ENCODE data around the gene KLF3.

The KLF3 gene

DNA sequence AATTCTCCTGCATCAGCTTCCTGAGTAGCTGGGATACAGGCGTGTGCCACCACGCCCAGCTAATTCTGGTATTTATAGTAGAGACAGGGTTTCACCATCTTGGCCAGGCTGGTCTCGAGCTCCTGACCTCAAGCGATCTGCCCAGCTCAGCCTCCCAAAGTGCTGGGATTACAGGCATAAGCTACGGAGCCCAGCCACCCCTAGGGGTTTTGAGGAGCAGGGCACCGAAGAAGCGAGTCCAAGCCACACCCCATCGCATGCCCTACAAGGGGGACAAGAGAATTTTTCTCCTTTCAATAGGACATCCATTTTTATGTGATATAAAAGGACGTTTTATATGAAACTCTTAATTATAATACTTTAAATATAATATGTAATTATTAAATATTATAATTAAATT, 13.9 kb upstream of the KLF3 start:
- no peak for DNase-seq (ENCODE audit: insufficient read length, low spot score)
- no peak for FAIRE-seq

DNA sequence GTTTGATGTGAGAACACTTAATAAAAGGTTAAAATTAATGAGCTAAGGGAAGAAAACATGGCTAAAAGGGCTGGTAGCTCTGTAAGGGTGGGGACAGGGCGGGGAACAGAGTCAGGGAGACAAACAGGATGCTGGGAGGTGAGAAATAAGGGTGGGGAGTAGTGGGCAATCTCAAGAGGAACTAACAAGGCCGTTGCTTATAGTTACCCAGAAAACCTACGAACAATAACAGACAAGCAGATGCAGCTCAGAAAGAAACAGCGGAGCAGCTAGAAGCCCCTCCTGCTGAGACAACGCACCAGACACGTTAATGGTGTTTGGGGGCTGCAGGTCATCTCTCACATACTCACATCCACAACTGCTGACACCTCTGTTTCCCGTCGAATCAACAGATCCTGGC, 9.7 kb upstream of the KLF3 start:
- DNase-seq (ENCODE audit: insufficient read length, low spot score): no peak
- no peak for FAIRE-seq

DNA sequence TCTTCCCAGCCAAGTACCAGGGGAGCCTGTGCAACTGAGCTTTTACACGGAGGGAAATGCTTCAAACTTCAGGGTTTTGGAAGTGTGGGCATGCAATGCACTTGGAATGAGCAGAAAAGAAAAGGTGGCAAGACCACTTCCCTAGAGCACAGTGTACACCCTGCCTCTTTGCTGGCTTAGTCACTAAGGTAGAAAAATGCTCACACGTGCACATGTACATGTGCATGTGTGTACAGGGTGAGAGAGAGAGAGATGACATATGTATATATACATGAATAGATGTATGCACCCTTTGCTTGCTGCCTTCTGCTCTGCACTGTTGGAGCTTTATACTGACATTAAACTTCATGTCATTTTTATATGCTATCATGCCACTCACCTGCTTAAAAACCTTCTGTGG, 7.9 kb upstream of the KLF3 start:
- no peak for FAIRE-seq
- DNase-seq (ENCODE audit: insufficient read length, low spot score): no peak

DNA sequence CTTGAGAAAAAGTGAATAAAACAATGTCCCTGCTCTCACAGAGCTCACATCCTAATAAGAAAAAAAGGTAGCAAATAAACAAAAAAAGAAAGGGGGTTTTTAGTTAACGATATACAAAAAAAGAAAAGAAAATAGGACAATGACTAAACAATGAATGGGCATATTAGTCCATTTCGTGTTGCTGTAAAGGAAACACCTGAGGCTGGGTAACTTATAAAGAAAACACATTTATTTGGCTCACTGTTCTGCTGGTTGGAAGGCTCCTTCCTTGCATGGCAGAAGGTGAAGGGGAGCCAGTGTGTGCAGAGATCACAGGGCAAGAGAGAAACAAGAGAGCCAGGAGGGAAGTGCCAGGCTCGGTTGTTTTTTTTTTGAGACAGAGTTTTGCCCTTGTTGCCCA, 4.7 kb upstream of the KLF3 start:
- DNase-seq (ENCODE audit: insufficient read length, low spot score) (no peak), FAIRE-seq (no peak)

DNA sequence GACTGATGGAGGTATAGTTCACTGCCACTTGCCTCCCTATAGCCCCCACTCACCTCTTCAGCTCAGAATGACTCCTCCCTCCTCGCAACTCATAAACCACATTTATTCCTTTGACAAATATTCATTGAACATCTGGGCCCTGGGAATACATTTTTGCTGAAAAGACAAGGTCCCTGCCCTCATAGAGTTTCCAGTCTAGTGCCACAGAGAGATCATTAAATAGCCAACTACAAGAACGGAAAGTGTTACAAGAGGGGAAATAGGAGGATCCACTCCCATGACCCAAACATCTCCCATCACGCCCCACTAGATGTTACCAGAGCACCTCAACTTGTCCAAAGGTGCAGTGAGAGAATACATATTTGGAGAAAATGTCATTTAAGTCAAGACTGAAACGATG, 3.2 kb upstream of the KLF3 start:
- FAIRE-seq: no peak
- no peak for DNase-seq (ENCODE audit: insufficient read length, low spot score)

DNA sequence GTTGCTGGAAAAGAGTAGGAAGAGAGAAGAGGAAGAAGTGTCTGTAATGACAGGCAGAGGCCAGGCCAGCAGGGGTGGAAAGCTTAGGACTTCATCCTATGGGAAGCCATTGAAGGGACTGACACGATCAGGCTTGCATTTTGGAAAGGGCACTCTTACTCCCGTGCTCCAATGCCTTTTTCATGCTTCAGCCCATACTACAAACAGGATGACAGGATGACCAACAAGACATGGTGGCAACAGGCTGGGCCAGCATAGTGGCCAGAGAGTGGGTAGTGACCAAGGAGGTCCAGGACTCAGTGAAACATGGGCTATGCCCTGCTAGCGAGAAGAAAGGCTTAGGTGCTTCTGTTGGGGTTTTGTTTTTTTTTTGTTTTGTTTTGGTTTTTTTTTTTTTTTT, 2.6 kb upstream of the KLF3 start:
- FAIRE-seq (no peak), DNase-seq (ENCODE audit: insufficient read length, low spot score) (no peak)

DNA sequence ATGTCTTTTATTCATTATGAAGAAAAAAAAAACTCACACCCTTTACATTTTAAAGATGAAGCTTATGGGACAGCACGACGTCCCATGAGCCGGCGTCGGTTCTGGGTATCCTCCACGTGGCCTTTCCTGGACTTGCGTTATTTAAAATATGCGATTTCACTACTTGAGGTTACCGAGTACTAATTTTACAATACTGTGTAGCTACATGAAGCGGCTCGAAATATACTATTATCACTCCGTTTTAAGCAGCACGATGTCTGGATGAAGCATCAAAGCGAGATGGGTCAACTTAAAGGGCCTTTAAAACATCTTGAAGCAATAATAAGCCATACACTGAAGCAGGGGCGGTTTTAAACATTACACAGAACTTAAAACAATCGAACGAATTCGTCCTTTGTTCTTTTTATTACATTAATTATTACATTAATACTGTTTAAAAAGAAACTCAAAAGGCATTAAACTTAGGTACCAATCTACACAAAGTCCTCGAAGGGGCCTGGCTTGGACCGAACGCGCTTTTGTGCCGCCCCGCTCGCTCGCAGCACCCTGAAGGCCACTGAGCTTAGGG, 1.4 kb upstream of the KLF3 start:
- DNase-seq (ENCODE audit: insufficient read length, low spot score) (no peak), FAIRE-seq (no peak)

DNA sequence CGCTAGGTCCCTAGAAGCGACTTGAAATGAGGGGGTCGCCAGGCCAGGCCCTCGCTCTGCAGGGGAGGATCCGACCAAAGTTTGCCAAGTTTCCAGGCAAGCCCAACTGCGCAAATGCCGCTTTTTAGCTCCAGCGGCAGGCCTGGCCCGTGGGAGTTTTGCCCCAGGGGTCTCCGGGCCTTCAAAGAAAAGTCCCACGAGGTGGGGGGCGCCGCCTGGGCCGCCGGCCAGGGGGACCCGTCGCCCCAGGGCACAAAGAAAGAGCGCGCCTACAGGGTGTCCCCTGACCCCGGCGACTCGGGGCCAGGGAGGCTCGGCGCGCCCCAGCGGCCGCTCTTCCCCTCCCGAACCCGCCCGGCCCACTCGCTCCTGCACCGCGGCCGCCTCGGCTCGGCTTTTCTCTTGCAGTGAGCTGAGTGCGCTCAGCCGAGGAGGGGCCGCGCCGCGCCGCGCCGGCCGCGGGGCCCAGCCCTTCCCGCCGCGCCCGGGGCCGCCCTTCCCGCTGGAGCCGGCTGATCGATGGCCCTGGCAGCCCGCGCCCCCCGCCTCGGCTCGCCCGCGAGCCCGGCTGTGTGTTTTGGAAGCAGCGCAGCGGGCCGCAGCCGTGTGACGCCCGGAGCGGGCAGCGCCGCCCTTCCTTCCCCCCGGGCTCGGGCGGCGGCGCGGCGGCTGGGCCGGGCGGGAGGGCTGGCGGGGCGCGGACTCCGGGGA, 754 bp upstream of the KLF3 start:
- DNase-seq (ENCODE audit: insufficient read length, low spot score) (no peak), FAIRE-seq (no peak)

DNA sequence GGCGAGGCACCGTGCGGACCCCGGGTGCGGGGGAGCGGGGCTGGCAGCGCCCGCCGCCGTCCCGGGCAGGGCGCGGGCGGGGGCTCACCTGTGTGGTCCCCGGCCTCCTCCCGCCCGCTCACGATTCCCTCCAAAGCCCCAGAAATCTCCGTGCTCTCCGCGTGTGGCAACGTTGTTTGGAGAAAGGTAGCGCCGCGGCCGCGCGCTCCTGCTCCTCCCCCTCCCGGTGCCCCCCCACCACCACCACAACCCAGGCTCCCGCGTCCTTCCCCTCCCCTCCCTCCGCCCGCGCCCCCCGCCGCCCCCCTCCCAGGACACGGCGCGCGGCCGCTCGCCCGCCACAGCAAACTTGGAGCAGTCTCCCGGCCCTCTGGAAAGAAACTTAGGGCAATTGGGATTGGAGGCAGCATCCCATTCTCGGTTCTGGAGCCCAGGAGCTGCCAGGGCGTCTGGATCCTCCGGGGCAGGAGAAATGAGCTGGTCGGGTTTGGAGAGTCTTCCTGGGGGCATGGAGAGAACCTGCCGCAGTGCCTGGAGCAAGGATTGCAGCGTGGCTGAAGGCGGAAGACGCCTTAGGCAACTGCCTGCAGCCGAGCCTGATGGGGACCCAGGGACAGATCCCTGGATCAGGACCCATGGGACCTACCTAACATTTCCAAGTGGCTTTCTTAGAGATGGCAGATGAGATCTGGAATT, 855 bp downstream of the KLF3 start:
- DNase-seq (ENCODE audit: insufficient read length, low spot score): peak; percentile 43
- no peak for FAIRE-seq

DNA sequence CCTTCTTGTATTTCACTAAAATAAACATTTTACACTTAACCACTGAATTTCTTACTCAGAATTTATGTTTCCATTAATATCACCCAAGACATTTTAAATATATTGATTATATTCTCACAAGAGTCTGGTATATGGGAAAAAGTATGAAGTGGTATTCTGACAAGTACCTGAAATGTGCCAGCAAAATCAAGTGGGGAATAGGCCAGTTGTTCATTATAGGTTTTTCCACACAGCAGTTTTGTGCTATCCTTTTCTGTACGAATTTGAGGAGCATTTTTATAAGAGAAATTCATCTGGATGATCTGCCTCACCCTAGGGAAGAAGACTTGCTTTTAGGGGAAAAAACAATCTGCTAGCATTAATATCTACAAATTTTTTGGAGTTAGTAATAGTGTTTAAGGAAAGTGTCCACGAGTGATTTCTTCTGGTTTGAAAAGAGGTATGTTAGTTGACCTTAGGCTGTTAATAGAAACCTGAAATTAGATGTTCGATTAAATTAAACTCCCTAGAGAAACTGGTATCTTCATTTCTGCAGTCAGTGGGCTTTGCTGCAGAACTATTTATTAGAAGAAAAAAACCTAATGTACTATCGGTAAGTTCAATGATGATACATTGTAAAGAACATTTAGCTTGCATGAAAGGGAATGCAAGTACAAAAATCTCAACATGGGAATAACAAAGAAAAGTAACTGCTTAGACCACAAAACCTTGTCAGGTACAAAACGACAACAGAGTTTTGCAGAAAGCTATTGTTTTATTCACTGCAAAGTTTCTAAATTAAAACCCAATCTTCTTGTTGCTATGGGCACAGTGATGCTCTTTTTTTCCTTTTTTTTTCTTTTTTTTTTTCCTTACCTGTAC, 1.8 kb downstream of the KLF3 start:
- no peak for FAIRE-seq
- DNase-seq (ENCODE audit: insufficient read length, low spot score): no peak

DNA sequence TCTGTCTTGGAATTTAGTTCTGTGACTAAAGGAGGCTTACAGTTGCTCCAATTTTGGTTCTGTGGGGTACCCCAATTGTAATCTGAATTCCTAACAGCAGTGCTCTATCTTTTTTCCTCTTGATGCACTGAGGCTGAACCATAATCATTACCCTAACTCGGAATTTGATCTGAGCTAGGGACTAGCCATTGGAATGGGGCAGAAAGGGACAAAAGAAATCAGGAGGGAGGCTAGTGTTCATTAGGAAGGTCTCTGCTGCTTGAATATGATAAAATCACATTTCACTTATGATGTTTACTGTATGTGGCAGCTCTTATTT, 2.7 kb downstream of the KLF3 start:
- DNase-seq (ENCODE audit: insufficient read length, low spot score): no peak

DNA sequence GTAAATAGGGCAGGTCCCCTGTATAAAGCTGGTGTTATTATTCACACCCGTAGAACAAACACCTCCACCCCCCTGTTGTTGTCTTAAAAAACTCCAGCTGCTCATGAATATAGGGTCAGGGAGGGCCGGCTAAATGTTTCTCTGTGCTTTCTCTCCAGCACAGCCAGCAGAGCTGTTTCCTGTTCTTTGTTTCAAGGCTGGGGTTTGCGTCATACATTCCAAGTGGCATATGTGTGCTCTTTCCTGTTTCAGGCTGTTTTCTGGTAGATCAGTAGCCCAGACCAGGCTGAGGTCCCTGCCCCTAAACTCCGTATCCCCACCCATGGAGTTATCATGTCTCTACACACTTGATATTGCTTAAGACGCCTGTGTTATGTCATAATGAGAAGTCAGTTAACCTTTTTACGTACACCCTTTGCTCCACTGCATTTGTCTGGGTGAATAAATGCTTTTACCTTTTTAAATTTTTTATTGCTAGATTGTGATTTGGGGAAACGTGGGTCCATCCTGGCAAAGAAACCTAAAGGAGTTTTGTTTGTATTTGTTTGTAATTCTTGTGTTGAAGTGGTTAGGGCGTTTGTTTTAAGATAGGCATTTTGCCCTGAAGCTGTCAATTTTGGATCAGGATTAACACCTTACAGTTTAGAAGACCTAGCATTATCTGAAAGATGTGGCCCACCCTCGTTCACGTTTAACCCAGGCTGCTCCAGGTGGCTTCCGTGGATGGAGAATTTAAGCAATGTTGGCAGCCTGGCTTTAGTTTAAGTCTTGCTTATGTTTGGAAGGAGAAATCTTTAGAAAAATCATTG, 3.3 kb downstream of the KLF3 start:
- FAIRE-seq (peak; percentile 82), DNase-seq (ENCODE audit: insufficient read length, low spot score) (peak; percentile 85)

More for the DNA sequence above, 2.7 kb downstream of the KLF3 start:
- FAIRE-seq: no peak

DNA sequence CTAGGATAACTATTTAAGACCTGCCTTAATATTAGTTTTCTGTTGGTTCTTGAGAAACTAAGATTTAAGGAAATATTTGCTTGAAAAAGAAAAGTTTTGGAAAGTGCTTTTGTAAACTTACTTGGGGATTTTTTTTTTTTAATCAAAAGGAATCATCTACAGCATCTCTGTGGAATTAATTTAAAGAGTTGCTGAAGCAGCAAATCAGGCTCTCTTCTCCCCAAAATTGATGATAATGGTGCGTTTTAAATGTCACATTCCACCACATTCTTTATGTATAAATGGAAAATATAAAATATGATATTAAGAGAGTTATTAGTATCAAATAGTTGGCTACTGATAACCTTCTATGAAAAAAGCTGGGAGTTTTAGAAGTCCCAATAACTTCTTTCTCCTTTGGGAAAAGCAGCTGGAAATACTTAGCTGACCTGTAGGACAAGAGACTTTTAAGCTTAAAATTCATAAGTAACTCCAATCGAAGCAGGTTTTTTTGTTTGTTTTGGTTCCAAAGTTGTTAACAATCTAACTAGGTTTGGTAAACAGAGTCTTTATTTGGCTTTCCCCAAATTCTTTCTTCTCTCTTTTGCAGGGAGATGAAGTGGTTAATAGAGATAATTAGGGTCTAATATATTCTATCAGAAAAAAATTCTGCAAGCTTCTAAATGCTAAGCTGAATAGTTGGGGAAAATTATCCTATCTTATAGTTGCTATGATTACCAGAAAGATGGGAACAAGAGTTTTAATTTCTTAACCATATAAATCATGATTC, 4.4 kb downstream of the KLF3 start:
- no peak for DNase-seq (ENCODE audit: insufficient read length, low spot score)
- FAIRE-seq: no peak

DNA sequence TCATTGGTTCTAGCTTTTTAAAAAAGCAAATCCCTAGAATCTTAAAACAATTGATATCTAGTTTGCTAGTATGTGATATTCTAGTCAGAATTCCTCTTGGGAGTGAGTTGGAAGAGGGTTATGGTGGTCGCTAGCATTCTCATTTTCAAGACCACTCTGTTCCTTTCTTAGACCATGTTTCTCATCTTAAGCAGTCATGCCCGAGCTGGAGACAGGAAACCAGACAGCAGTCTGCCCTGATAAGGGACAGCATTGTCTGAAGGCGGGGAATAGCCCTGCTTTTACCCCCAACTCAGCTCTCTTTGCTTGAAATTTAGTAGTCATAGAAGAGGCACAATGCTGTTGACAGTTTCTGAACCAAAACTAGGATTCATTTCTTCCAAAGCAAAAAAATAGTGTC, 5.2 kb downstream of the KLF3 start:
- FAIRE-seq: no peak

DNA sequence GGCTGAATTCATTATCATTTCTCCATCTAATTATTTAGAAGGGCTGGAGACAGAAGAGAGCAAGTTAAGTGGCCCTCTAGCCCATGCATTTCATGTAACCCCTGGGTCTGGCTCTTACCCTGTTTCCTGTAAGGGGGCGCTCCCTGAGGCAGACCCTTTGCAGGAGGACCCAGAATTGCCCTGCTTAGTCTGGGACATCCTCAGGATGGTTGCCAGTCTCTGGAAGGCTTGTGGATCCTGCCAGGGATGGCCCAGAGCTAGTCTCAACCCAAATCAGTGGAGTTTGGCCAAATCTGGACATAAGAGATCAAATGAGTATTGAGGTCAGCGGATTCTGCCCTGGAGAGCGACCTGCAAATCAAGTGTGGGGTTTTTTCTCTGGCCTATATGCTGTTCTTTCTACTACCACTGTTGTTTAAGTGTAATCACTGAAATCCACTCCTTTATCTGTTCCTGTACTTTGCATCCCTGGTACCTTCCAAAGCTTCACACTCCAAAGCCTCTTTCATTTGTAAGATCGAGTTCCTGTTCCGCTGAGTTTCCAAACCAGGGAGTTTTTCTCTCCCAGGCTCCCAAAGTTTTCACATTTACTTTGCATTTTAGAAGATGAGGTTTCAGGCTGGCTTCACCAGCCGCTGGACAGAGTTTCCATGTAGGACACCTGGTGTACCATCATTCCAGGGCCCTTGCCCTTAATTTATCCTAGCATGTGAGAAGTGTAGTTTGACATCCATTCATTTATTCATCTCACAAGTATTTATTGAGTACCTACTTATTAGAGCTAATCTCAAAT, 6.3 kb downstream of the KLF3 start:
- FAIRE-seq: no peak
- DNase-seq (ENCODE audit: insufficient read length, low spot score): no peak

More for the DNA sequence above, 5.2 kb downstream of the KLF3 start:
- DNase-seq (ENCODE audit: insufficient read length, low spot score): no peak

DNA sequence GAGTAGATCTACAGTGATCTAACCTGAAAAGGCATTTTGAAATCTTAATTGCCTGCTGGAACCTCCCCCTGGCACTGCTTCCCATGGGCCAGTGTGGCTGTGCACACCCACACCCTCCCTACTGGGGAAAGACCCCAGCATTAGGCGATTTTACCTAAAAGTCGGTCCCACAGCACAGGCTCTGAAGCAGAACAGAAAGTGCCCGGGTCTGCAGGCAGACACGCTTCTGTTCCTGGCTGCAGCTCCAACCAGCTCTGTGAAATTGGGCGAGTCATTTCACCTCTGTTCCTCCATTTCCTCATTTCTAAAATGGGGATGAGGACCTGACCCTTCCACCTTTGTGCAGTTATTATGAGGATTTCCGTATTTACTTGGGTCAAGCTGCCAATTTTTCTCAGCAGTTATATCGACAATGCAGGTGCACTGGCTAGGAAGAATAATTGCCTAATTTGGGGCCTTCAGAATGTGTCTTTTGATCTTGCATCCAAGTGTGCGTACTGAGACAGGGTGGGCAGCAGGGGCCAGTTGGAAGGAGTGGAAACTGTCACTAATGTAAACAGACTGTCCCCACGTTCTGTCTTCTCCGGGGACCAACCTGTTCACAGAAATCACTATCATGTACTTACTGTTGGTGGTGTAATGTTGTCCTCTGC, 7.1 kb downstream of the KLF3 start:
- FAIRE-seq (no peak), DNase-seq (ENCODE audit: insufficient read length, low spot score) (no peak)

DNA sequence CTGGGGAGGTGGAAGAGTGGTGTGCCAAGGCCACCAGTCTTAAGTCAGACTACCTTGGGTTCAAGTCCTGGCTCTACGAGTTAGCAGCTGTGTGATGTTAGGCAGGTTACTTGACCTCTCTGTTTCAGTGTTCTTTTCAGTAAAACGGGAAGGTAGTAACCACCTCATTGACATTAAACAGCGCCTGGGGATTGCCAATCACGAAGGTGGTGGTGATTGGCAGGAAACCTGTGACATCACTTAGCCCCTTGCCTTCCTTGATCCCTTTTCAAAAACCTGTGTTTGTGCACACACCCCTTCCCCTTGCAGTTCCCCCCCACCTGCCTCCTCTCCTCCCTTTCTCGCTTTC, 7.6 kb downstream of the KLF3 start:
- DNase-seq (ENCODE audit: insufficient read length, low spot score) (no peak), FAIRE-seq (no peak)

DNA sequence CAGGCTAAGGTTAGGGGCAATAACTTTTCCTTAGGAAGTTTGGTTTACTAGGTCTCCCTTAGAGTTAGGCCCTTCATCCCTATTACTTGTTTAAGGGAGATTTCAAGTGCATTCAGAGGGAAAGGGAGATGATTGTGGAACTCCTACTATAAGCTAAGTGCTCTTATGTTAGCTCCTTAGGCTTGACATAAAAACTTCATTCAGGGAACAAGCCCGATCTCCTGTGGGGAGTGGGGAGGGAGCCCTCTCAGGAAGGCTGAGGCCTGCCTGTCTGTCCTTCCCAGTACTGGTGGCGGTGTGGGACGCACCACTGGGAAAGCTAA, 8.0 kb downstream of the KLF3 start:
- FAIRE-seq: no peak

More for the DNA sequence above, 8.0 kb downstream of the KLF3 start:
- DNase-seq (ENCODE audit: insufficient read length, low spot score): no peak
